ENCODE measurements around the gene BTBD19. TPM values are rescaled to one million over a fixed set of nuclear protein-coding genes. Genes with fewer than 3 reads are reported as not detected.
"Not testable (repeated sequence)": the region's sequence is repeated elsewhere in the genome, so short reads cannot be mapped to it uniquely, and the experiment has no call there.

The BTBD19 gene
- total RNA-seq, 1 experiment from 2014 or later = 1.6 TPM

DNA sequence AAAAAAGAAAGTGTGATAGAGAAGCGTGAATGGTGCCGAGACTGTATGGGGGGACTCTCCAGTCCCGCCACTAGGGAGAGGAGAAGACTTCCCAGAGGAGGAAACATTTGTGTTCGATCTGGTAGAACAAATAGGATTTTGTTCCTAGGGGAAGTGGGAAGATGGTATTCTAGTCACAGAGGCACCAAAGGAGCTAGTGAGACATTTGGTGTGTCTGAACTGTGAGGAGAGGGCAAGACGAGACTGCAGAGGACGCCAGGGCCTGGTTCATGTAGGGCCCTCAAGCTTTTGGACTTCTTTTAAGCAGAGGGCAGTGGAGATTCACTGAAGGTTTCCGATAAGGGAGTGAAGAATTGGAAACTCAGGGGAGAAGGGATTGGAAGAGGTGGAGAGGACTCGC, 2.9 kb downstream of the BTBD19 start:
- H3K4me3 Mint-ChIP-seq (ENCODE audit: unreplicated experiment) = no peak overlapping the region
- Histone ChIP-seq H3K4me3 (ENCODE audit: low read depth, low read length) (no peak overlapping the region), H3K36me3 (ENCODE audit: control insufficient read depth, insufficient read depth, low read length) (no peaks in the 10 kb centered on the region), H3K27me3 (replicated peaks; ENCODE audit: control insufficient read depth, insufficient read depth, low read length) (no peaks in the 10 kb centered on the region), H3K9me3 (no peaks in the 10 kb centered on the region), H3K4me1 (peaks cover 50% of the 10 kb centered on the region)
- peak overlapping the region; percentile 9 for H3K27ac Mint-ChIP-seq (ENCODE audit: unreplicated experiment)
- intact Hi-C loops (cut with micrococcal nuclease; ENCODE audit: unreplicated experiment) = no loop called here
- peaks cover 27% of the 10 kb centered on the region for H3K4me1 Mint-ChIP-seq (ENCODE audit: low read depth, unreplicated experiment)
- CTCF ChIA-PET = no interaction called here
- H3K27me3 Mint-ChIP-seq (ENCODE audit: insufficient read depth, unreplicated experiment) = no peaks in the 10 kb centered on the region
- H3K36me3 Mint-ChIP-seq (ENCODE audit: insufficient read depth, unreplicated experiment) = peaks cover 12% of the 10 kb centered on the region
- no TSS peak for BruUV-seq (replicated peaks)
- TF ChIP-seq, protein P1, sequence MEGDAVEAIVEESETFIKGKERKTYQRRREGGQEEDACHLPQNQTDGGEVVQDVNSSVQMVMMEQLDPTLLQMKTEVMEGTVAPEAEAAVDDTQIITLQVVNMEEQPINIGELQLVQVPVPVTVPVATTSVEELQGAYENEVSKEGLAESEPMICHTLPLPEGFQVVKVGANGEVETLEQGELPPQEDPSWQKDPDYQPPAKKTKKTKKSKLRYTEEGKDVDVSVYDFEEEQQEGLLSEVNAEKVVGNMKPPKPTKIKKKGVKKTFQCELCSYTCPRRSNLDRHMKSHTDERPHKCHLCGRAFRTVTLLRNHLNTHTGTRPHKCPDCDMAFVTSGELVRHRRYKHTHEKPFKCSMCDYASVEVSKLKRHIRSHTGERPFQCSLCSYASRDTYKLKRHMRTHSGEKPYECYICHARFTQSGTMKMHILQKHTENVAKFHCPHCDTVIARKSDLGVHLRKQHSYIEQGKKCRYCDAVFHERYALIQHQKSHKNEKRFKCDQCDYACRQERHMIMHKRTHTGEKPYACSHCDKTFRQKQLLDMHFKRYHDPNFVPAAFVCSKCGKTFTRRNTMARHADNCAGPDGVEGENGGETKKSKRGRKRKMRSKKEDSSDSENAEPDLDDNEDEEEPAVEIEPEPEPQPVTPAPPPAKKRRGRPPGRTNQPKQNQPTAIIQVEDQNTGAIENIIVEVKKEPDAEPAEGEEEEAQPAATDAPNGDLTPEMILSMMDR (IDR thresholded peaks at IDR 0.05; ENCODE audit: insufficient read depth in 1 of 2, low read depth in 1 of 2, low read length in 1 of 2, severe bottlenecking in 1 of 2, unreplicated experiment in 1 of 2) = no peak
- POLR2A ChIA-PET = no interaction called here
- H3K9me3 Mint-ChIP-seq (ENCODE audit: unreplicated experiment) = no peaks in the 10 kb centered on the region
- no peak for DNase-seq

DNA sequence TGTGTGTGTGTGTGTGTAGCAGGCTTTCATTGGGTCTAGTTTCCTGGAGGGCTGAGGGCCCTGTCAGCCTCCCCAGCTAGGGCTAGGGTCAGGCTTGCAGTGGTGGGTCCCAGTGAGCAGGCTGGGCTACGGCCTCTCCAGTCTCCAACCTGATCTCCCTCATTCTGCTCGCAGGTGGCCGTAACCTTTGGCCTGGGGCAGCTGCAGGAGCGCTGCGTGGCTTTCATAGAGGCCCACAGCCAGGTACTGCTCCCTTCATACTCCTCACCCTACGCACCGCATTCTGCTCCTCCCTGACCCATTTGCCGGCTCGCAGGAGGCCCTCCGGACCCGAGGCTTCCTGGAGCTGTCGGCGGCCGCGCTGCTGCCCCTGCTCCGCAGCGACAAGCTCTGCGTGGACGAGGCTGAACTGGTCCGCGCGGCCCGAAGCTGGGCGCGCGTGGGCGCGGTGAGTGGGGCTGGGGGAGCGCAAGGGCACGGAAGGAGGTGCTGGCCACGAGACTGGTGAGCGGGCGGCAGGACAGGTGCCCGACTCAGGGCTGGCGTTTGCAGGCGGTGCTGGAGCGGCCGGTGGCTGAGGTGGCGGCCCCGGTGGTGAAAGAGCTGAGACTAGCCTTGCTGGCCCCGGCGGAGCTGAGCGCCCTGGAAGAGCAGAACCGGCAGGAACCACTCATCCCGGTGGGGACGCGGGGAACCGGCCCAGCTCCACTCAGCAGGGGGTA, 4.7 kb downstream of the BTBD19 start:
- H3K9me3 ChIP-seq = no peaks in the 10 kb centered on the region
- Mint-ChIP-seq H3K4me3 (ENCODE audit: unreplicated experiment) (peak overlapping the region; percentile 74), H3K27ac (ENCODE audit: unreplicated experiment) (peak overlapping the region; percentile 9), H3K27me3 (ENCODE audit: insufficient read depth, unreplicated experiment) (no peaks in the 10 kb centered on the region), H3K36me3 (ENCODE audit: insufficient read depth, unreplicated experiment) (no peaks in the 10 kb centered on the region), H3K4me1 (ENCODE audit: low read depth, unreplicated experiment) (peaks cover 17% of the 10 kb centered on the region), H3K9me3 (ENCODE audit: unreplicated experiment) (no peaks in the 10 kb centered on the region)
- H3K4me1 ChIP-seq = peaks cover 32% of the 10 kb centered on the region
- H3K4me3 ChIP-seq (ENCODE audit: low read depth, low read length) = peak overlapping the region; percentile 57
- ChIA-PET POLR2A (interaction anchor here (0.5 to 1.6 kb wide), 6 partner anchors 13 to 181 kb away, joined by 3 to 20 read pairs (median 4); partner anchors contain the start of genes EIF2B3, PLK3 and RPS8), CTCF (interaction anchor here (0.6 kb wide), 1 partner anchor 13 kb away, joined by 3 read pairs; the partner anchor contains the start of gene PLK3)
- intact Hi-C loops (cut with micrococcal nuclease; ENCODE audit: unreplicated experiment) = no loop called here
- H3K36me3 ChIP-seq (ENCODE audit: control insufficient read depth, insufficient read depth, low read length) = no peaks in the 10 kb centered on the region
- DNase-seq = no peak
- no TSS peak for BruUV-seq (replicated peaks)
- H3K27me3 ChIP-seq (replicated peaks; ENCODE audit: control insufficient read depth, insufficient read depth, low read length) = no peaks in the 10 kb centered on the region
- TF ChIP-seq, protein P1 (IDR thresholded peaks at IDR 0.05; ENCODE audit: insufficient read depth in 1 of 2, low read depth in 1 of 2, low read length in 1 of 2, severe bottlenecking in 1 of 2, unreplicated experiment in 1 of 2) = no peak

DNA sequence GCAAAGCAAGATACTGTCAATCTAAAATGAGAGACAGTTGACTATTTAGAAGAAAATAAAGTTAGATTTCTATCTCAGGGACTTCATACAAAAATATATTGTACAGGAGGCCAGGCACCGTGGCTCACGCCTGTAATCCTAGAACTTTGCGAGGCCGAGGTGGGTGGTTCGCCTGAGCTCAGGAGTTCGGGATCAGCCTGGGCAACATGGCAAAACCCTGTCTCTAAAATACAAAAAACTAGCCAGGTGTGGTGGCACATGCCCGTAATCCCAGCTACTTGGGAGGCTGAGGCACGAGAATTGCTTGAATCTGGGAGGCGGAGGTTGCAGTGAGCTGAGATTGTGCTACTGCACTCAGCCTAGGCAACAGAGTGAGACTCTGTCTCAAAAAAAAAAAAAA, 7.6 kb downstream of the BTBD19 start:
- H3K4me3 ChIP-seq (ENCODE audit: low read depth, low read length); H3K27me3 ChIP-seq (replicated peaks; ENCODE audit: control insufficient read depth, insufficient read depth, low read length); CTCF ChIA-PET; H3K27ac Mint-ChIP-seq (ENCODE audit: unreplicated experiment); H3K9me3 ChIP-seq; H3K4me3 Mint-ChIP-seq (ENCODE audit: unreplicated experiment); DNase-seq; H3K9me3 Mint-ChIP-seq (ENCODE audit: unreplicated experiment); BruUV-seq (replicated peaks); H3K36me3 ChIP-seq (ENCODE audit: control insufficient read depth, insufficient read depth, low read length); H3K27me3 Mint-ChIP-seq (ENCODE audit: insufficient read depth, unreplicated experiment): not testable (repeated sequence)
- peaks cover 16% of the 10 kb centered on the region for H3K4me1 Mint-ChIP-seq (ENCODE audit: low read depth, unreplicated experiment)
- H3K4me1 ChIP-seq = peaks cover 14% of the 10 kb centered on the region
- intact Hi-C loops (cut with micrococcal nuclease; ENCODE audit: unreplicated experiment) = loop anchor here (2.0 kb wide), 1 partner anchor 17 kb away; no protein-coding TSS in a partner anchor
- POLR2A ChIA-PET = interaction anchor here (1.6 kb wide), 1 partner anchor 16 kb away, joined by 3 read pairs; the partner anchor contains the start of gene PLK3
- peaks cover 19% of the 10 kb centered on the region for H3K36me3 Mint-ChIP-seq (ENCODE audit: insufficient read depth, unreplicated experiment)

Measured in Caco-2 (cell line).